ENCODE measurements around the gene ENOPH1.

The ENOPH1 gene

DNA sequence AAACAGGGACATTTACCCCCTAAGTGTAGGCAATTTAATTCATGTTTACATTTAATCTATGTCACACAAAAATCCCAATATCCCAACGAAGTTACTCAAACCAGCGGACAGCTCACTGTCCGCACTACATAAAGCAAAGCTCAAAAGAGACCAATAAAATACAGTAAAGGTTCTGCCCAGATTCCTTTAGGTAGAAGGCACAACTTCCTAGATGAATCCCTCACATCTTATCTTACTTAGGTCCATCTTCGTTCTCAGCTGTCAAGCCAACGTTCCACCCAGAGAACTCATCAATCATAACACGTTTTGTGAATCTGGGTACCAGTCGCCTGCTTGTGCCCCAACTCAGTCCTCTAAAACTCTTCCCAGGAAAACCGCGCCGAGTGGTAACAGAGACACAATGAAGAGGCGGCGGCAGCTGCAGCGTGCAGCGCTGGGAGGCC, 1.8 kb upstream of the ENOPH1 start:
- in situ Hi-C loops (cut with MboI; ENCODE audit: low sequenced_read_pairs): no loop called here

DNA sequence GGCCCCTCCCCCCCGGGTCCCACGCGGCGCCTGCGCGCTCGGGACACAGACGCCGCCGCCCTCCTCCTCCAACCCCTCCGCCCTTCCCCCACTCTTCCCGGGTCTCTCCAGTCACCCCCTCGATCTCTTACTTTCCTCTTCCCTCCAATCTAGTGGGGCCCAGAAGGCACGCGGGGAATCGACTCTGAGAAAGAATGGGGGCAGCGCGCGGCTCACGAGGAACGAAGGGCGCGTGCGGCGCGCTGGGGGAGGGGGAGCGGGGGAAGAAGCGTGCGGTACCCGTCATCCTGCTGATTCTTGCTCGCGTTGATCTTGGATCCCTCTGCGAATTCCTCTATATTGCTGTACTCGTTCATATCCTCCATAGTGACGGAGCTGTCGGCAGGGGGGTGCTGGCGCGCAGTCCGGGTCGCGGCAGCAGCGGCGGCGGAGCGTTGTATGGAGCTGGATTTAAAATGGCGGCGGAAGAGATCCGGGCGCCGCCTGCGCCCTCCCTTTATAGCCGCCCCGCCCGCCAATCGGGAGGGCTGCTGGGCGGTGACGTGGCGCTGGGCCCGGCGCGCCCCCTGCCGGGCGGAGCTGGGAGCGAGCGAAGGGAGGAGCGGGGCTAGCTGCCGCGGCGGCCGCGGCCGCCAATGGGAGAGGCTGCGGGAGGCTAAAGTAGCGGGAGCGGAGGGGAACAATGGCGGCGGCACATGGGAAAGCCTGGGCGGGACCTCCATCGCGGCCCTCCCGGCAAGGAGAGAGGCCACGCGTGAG, 1.2 kb upstream of the ENOPH1 start:
- in situ Hi-C loops (cut with MboI; ENCODE audit: low sequenced_read_pairs): no loop called here

DNA sequence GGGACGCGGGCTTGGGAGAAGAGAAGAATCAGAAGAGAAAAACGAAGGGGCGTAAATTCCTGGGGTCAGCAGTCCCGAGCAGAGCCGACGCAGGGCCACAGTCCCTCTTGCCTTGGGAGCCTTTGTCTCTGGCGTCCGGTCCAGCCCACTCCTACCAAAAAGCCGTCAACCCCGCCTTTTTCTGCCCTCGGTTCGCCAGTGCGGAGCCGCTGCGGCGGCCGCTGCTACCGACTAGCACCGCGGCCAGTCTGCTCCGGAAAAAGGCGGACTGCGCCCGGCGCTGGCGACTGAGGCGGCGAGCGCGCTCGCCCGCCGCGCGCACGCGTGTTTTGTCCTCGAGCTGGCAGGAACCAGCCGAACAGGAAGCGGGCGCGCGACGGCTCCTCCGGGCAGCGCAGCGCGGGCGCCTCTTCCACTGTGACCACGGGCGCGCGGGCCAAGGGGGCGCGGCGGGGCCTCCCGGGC, 630 bp upstream of the ENOPH1 start:
- in situ Hi-C loops (cut with MboI; ENCODE audit: low sequenced_read_pairs): no loop called here

DNA sequence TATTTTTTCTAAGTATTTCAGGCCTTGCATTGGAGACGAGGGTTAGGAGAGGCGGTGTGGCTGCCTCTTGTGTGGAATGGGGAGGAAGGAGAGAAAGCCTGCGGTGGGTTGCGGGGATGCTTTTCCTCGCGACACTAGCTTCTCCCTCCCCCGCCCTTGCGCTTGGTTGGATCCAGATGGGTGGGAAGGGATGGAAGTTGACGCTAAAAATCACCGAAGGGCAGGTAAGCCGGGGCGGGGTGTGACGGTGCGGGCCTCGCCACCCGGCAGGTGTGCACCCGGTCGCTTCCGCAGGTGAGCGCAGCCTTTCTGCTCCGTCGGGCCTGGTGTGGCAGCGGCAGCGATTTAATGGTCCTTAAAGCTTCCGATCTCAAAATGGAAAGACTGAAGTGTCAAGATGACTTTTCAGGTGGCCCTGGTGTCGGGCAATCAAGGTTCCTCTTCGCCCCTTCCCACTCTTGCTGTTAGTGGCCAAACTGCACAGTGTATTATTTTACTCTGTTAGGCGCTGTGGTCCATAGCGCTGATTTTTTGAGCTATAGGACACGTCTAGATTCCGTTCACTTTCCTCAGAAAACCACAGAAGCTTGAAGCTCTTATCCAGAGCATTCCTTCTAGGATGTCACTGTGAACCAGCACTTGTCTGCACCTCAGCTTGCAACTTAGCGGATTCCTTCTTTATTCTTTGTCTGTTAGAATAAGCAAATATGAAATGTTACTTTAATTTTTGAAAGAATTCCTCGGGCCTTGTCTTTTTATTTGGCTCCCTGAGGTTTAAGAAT, 765 bp downstream of the ENOPH1 start:
- in situ Hi-C loops (cut with MboI; ENCODE audit: low sequenced_read_pairs): no loop called here

DNA sequence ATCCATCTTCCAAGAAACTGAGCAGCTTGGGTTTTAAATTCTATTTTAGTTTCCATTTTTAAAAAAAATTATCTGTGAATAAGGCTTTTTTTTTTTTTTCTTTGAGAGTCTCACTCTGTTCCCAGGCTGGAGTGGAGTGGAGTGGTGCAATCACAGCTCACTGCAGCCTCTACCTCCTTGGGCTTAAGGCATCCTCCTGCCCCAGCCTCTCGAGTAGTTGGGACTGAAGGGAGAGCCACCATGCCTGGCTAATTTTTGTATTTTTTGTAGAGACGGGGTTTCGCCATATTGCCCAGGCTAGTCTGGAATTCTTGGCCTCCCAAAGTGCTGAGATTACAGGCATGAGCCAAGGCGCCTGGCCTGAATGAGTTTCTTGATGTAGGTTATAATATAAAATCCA, 1.4 kb downstream of the ENOPH1 start:
- in situ Hi-C loops (cut with MboI; ENCODE audit: low sequenced_read_pairs): no loop called here

DNA sequence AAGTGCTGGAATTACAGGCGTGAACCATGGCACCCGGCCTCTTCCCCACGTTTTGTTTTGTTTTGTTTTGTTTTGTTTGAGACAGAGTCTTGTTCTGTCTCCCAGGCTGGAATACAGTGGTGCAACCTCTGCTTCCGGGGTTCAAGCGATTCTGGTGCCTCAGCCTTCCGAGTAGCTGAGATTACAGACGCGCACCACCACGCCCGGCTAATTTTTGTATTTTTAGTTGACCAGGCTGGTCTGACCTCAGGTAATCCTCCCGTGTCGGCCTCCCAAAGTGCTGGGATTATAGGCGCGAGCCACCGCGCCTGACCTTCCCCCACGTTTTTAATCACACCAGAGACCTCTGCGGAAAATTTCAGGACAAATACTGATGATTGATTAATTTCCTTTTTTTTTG, 2.2 kb downstream of the ENOPH1 start:
- in situ Hi-C loops (cut with MboI; ENCODE audit: low sequenced_read_pairs): no loop called here

DNA sequence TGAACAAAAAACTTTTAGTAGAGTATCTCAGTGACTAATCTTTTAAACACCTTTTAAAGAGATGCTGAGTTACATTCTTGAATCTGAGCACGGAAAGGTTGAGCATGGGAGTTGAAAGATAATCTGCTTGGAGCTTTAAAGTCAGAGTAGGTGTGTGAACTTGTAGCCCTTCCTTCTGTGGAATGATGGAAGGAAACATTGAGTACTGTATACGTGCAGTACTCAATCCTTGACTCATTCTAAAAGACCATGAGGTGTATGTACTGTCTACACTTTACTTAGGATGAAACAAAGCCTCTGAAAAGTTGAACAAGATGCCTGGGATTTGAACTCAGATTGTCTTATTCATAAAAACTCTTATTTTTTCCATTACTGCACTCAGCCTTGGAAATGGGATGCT, 3.4 kb downstream of the ENOPH1 start:
- in situ Hi-C loops (cut with MboI; ENCODE audit: low sequenced_read_pairs): no loop called here

DNA sequence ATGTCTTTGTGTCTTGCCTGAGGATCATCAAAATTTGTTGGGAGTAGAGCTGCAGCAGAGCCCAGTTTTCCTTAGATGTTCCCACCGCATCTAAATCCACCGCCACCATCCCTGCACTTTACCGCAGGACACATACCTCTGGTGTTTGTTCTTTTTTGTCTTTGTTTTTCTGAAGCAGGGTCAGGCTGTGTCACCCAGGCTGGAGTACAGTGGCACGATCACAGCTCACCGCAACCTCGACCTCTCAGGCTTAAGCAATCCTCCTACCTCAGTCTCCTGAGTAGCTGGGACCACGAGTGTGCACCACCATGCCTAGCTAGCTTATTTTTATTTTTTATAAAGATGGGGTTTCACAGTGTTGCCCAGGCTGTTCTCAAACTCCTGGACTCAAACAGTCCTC, 4.6 kb downstream of the ENOPH1 start:
- in situ Hi-C loops (cut with MboI; ENCODE audit: low sequenced_read_pairs): no loop called here

DNA sequence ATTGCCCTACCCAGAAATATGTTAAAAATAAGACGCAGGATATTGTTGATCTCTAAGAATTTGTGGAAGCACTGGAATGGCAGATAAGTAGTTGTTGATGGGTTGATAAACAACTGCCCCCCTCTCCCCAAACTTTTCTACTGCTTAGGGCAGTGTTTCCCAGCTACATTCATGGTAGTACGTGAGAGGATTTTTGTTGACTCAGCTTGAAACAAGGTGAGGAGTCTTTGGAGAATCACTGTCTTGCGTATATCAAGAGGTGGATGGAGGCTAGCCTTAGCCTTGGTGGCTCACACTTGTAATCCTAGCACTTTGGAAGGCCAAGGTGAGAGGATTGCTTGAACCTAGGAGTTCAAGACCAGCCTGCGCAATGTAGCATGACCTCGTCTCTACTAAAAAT, 5.7 kb downstream of the ENOPH1 start:
- in situ Hi-C loops (cut with MboI; ENCODE audit: low sequenced_read_pairs): no loop called here

DNA sequence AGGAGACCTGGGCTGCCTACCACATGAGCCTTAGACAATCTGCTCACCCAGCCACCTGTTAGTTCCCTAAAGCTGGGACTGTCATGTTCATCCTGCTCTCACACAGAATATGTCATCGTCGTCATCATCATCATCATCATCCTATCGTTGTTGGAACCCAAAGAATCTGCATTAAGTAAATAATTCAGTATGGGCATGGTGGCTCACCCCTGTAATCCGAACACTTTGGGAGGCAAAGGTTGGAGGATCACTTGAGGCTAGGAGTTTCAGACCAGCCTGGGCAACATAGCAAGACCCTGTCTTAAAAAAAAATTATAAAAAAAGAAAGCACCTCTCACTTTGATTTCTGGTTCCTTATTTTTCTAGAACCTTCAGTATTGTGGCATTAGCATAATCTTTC, 6.4 kb downstream of the ENOPH1 start:
- in situ Hi-C loops (cut with MboI; ENCODE audit: low sequenced_read_pairs): no loop called here

DNA sequence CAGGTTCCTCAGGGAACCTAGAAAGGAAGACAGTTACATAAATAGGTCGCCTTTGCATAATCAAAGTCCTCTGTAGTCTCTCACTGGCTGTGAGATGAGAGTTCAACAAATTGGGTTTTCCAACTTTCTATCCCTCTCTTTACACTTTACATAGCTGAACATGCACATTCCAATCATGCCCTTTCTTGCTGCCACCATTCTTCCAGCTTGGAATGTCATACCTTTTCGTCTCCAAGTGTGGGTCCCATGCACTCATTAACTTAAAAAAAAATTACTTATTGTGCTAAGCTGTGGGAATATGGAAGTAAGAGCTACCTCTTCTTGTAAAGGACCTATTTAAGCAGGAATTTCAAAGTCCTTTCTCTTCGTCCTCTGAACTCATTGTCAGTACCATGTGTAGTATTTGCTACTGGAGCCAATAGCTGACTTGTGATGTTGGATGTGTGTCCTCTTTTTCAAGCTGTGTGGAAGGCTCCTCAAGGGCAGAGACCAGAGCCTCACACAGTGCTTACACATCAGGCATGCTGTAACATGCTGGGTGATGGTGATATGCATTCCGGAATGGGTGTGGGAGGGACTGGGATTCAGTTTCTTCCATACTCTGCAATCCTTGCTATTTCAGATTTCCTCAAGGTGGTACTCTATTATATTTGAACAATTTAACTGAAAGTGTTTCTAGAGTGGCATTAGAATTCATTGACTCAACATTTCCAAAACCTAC, 7.1 kb downstream of the ENOPH1 start:
- in situ Hi-C loops (cut with MboI; ENCODE audit: low sequenced_read_pairs): no loop called here

DNA sequence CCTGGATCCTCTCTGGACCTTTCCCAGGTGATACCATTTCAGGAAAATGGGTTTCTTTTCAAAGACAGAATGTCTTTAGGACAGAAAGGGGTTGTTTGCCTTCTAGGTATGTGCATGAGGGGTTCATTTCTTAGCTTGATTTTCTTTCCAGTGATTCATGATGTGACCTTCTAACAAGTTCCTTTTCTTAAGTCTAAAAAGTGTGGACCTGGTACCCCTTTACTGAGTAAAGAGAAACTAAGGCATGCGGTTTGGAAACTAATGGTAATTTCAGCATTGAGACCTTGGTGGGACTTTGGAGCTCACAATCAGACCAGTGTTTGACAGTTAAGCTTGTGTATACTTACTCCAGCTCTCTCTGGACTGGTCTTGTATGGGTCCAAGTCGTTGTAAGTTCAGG, 8.7 kb downstream of the ENOPH1 start:
- in situ Hi-C loops (cut with MboI; ENCODE audit: low sequenced_read_pairs): no loop called here

DNA sequence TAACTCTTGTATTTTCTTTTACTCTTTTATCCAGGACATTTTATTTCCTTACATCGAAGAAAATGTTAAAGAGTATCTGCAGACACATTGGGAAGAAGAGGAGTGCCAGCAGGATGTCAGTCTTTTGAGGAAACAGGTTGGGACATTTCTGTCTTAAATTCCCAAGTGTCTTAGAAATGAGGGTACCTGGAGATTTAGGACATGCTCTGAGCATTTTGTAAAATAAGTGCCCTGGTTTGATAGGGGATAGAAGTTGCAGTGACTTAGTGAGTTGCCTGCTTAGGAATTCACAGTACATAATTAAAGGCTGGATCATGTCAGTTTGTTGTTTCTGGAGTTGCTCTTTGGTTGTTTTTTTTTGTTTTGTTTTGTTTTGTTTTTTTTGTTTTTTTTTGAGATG, 17.5 kb downstream of the ENOPH1 start:
- in situ Hi-C loops (cut with MboI; ENCODE audit: low sequenced_read_pairs): no loop called here

DNA sequence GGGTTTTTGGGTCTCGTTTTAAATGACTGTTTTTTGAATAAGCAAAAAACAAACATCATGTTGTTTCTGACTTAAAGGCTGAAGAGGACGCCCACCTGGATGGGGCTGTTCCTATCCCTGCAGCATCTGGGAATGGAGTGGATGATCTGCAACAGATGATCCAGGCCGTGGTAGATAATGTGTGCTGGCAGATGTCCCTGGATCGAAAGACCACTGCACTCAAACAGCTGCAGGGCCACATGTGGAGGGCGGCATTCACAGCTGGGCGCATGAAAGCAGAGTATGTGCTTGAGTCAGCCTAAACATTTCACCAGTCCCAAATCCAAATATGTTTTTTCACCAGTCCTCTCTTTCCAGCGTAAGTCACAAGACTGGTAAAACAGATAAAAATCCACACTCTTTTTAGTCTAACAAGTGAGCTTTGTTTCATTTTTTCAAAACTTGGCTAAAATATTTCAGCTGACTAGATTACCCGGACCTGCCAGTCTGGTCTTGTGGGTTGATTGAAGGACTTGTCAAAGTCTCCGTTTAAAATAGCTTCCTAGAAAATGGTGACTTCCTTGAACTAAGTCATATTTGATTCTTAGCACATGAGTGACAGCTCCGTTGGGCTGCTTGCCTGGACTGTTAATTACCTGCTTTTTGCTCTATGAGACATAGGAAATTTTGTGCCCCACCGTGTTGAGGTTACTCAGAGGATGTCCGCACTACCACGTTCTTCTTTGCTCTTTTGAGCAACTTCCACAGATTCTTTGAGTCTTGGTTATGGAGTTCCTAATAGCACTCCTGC, 20.8 kb downstream of the ENOPH1 start:
- in situ Hi-C loops (cut with MboI; ENCODE audit: low sequenced_read_pairs): no loop called here

DNA sequence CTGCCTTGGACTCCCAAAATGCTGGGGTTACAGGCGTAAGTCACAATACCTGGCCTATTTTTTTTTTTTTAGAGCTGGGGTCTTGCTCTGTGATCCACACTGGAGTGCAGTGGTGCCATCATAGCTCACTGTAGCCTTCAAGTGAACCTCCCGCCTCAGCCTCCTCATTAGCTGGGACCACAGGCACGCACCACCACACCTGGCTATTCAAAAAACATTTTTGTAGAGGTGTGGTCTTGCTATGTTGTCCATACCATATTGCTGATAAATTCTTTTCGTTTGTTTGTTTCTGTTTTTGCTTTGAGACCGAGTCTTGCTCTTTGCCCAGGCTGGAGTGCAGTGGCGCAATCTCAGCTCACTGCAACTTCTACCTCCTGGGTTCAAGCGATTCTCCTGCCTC, 21.6 kb downstream of the ENOPH1 start:
- in situ Hi-C loops (cut with MboI; ENCODE audit: low sequenced_read_pairs): no loop called here

DNA sequence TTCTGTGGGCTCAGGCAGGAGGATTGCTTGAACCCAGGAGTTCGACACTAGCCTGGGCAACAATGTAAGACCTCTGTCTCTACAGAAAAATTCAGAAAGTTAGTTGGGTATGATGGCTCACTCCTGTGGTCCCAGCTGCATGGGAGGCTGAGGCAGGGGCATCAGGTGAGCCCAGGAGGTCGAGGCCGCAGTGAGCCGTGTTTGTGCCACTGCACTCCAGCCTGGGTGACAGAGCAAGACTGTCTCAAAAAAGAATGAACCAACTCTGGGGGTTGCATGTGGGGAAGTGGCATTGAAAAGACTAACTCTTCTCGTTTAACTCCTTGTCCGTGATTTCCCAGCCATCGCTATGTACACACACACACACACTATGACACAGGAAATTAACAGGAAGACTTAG, 26.9 kb downstream of the ENOPH1 start:
- in situ Hi-C loops (cut with MboI; ENCODE audit: low sequenced_read_pairs): no loop called here

DNA sequence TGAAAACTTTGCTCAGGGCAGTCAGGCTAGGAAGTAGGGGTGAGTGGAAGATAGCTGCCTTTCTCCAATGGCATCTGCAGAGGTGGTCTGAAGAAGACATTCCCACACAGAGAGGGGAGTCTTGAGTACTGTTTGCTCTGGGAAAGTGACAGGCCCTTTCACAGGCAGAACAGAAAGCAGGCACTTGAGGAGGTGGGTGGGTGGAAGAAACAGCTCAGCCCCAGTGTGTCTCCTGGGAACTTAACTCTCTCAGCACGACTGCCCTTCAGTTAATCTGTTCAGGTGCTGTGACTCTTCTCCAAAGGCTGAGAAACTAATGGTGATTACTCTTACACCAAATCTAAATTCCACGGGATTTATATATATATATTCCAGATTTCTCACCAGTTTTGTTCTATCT, 28.3 kb downstream of the ENOPH1 start:
- in situ Hi-C loops (cut with MboI; ENCODE audit: low sequenced_read_pairs): no loop called here

DNA sequence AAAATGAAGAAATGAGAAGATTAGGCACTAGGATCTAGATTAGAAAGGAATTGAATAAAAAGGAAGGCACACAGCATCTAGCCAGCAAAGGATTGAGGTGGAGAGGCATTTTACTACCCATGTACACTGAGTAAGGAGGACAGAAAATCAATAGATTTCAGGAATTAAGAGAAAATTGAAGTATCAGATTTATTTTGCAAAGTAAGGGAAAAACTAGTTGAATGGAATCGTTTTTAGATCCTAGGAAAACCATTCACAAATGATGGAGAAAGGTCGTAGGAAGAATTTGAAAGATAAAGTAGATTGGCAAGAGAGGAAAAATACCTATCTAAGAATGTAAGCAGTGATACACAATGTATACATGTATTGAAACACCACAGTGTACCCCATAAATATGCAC, 31.3 kb downstream of the ENOPH1 start:
- in situ Hi-C loops (cut with MboI; ENCODE audit: low sequenced_read_pairs): no loop called here

DNA sequence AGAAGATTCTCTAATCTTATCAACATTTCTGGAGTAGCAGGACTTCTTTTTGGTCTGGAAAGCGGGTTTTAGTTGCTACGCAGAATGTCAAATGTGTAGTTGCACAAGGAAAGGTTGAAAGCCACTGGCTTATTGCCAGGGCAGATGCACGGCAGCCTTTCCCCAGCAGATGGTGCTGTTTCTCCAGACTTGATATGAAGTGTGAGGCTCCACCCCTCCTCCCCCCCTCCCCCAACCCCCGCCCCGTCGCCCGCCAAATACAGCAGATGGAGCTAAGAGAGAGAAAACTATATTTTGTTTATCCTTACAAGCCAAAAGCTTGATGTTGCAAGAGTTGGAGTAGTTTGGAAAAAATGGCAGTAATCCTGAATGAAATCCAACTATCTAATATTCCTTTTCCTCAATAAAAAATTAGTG, 32.0 kb downstream of the ENOPH1 start:
- in situ Hi-C loops (cut with MboI; ENCODE audit: low sequenced_read_pairs): no loop called here

DNA sequence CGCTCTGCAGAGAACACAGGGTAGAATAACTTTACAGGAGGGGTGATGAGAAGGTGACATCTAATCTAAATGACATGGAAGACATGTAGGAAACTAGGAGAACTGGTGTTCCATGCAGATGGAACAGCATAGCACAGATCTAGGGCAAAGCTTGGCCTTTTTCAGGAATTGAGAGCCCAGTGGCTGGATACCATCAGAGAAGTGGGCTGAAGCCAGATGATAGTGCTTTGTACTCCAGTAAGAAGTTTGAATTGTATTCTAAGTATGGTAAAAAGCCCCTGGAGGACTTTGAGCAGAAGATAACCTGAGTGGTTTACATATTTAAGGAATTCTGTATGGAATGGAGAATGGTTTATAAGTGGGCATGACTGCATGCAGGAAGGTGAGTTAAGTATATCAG, 32.8 kb downstream of the ENOPH1 start:
- in situ Hi-C loops (cut with MboI; ENCODE audit: low sequenced_read_pairs): no loop called here

DNA sequence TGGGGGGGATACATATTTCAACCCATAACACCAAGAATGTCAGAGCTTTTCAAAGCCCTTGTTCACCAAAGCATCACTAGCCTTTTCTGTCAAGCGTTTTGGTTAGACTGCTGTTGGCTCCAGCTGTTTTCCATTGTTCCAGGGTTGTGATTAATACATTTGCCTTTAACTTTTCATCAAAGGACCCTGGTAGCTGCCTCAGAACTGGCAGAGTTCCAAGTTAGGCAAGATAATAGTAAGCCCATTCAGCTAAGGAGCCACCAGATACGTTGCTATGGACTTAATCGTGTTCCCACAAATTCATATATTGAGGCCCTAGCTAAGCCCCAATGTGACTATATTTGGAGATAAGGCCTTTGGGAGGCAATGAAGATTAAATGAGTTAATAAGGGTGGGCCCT, 37.1 kb downstream of the ENOPH1 start:
- in situ Hi-C loops (cut with MboI; ENCODE audit: low sequenced_read_pairs): no loop called here
